ENCODE results near the gene KLK1.
"Not testable (repeated sequence)": the region's sequence is repeated elsewhere in the genome, so short reads cannot be mapped to it uniquely, and the experiment has no call there.

DNA sequence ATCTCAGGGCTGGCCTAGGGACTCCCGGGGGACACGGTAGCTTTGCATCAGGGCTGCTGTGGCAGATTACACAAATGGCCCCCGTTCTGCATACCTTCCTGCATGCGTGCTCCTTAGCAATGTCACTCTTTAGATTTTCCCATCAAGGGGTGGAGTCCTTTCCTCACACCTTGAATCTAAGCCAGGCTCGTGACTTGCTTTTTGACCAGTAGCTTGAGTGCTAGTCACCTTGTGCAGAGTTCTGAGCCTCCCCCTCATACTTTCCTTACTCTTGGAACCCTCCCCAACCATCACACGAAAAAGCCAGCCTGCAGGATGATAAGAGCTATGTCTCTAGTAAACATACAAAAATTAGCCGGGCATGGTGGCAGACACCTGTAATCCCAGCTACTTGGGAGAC is 50.1 kb downstream of the KLK1 start:
- TF ChIP-seq CTCF (IDR thresholded peaks at IDR 0.05; ENCODE audit: low read depth, low read length); EZH2phosphoT487 (IDR thresholded peaks at IDR 0.05; ENCODE audit: low read depth): not testable (repeated sequence)
